ENCODE data around the gene MVB12B. TPM values are rescaled to one million over a fixed set of nuclear protein-coding genes. Genes with fewer than 3 reads are reported as not detected.

MVB12B gene
- total RNA-seq, 1 experiment from 2014 or later = 10.9 TPM

DNA sequence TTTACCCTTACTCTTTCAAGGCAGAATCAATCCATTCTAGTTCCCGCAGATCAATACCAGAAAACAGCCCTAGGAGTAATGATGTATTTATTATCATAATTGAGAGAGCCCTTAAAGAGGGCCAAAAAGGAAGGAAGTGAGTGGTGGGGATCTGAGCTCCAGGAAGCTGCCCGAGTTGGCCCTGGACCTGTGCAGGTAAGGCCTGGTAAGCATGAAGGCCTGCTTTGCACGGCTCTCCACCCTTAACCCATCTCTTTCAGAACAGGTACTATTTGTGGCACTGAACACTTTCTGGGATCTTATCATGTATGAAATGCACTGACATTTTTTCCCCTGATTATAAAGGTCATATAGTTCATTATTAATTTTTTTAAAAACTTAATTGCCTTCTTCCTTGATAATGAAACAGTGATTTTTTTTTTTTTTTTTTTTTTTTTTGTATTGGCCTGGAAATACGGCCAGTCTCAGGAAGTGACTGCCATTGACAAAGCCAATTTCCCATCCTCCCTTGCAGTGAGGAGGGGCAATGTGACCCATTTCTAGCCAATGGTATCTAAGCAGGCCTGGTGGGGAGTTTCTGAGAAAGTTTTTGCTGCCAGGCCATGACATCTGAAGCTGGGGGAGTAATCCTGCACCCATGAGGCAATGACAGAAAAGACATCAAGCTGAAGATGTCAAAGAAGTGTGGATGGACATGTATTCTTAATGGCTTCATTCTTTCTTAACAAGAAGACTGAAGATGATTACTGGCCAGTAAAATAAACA lies 6.3 kb upstream of the MVB12B start:
- ATAC-seq (peak; percentile 63), DNase-seq (ENCODE audit: low read depth, low spot score) (no peak)
- Histone ChIP-seq H3K4me1 (ENCODE audit: control insufficient read depth in 1 of 2, insufficient read depth in 2 of 2, low read length in 2 of 2) (no peaks in the 10 kb centered on the region), H3K9me2 (ENCODE audit: insufficient read depth) (no peaks in the 10 kb centered on the region), H3K27ac (ENCODE audit: low read depth, low read length) (no peak overlapping the region), H3K4me3 (replicated peaks in 1 of 2; ENCODE audit: low read depth in 1 of 2, low read length in 2 of 2) (no peak overlapping the region), H4K20me1 (ENCODE audit: insufficient read depth) (no peaks in the 10 kb centered on the region), H3K36me3 (ENCODE audit: control insufficient read depth in 1 of 2, insufficient read depth in 2 of 2, low read length in 2 of 2) (no peaks in the 10 kb centered on the region), H3K9me3 (ENCODE audit: control insufficient read depth in 1 of 2, insufficient read depth in 1 of 2, low read depth in 1 of 2, low read length in 2 of 2) (0 out of 4 replicates have a peak, but pooled peaks cover 0 to 5% of the 10 kb centered on the region in 2 experiments), H3K27me3 (ENCODE audit: insufficient read depth, low read length) (no peaks in the 10 kb centered on the region), H2AFZ (ENCODE audit: low read depth, low read length, poor library complexity, severe bottlenecking) (peak overlapping the region; percentile 56), H3K4me2 (ENCODE audit: low read length) (no peak overlapping the region), H3K79me2 (ENCODE audit: insufficient read depth, low read length) (no peaks in the 10 kb centered on the region), H3K9ac (ENCODE audit: low read length) (no peak overlapping the region)
- ChIA-PET POLR2A (no interaction called here), CTCF (no interaction called here), RAD21 (ENCODE audit: low non-redundant PET in 1 of 2, low total read pairs in 2 of 2, uncharacterized antibody in 2 of 2, unreplicated experiment in 2 of 2) (no interaction called here)
- TF ChIP-seq RAD21 (IDR thresholded peaks at IDR 0.05; ENCODE audit: low read depth) (no peak), EZH2 (IDR thresholded peaks at IDR 0.05) (no peak), POLR2AphosphoS5 (IDR thresholded peaks at IDR 0.05; ENCODE audit: low read depth, low read length) (no peak), SP1 (IDR thresholded peaks at IDR 0.05; ENCODE audit: low read depth) (no peak)
- TF ChIP-seq, protein P1, sequence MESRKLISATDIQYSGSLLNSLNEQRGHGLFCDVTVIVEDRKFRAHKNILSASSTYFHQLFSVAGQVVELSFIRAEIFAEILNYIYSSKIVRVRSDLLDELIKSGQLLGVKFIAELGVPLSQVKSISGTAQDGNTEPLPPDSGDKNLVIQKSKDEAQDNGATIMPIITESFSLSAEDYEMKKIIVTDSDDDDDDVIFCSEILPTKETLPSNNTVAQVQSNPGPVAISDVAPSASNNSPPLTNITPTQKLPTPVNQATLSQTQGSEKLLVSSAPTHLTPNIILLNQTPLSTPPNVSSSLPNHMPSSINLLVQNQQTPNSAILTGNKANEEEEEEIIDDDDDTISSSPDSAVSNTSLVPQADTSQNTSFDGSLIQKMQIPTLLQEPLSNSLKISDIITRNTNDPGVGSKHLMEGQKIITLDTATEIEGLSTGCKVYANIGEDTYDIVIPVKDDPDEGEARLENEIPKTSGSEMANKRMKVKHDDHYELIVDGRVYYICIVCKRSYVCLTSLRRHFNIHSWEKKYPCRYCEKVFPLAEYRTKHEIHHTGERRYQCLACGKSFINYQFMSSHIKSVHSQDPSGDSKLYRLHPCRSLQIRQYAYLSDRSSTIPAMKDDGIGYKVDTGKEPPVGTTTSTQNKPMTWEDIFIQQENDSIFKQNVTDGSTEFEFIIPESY (IDR thresholded peaks at IDR 0.05; ENCODE audit: extremely low read depth, insufficient replicate concordance, low read length) = no peak
- intact Hi-C loops (cut with micrococcal nuclease) = no loop called here
- no TSS peak for BruUV-seq (replicated peaks)

DNA sequence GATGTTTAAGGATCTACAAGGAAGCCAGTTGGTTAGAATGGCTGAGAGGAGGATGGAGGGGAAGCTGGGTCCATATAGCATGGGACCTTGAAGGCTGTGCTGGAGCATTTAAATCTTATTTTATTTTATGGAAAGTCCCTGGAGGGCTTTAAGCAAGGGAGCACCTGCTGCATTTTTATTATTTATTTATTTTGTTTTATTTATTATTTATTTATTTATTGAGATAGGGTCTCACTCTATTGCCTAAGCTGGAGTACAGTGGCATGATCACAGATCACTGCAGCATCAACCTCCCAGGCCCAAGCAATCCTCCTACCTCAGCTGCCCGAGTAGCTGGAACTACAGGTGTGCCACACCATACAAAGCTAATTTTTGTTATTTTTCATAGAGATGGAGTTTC lies 4.9 kb upstream of the MVB12B start:
- DNase-seq (ENCODE audit: low read depth, low spot score) = no peak
- ChIA-PET RAD21 (ENCODE audit: low non-redundant PET in 1 of 2, low total read pairs in 2 of 2, uncharacterized antibody in 2 of 2, unreplicated experiment in 2 of 2) (no interaction called here), CTCF (no interaction called here), POLR2A (interaction anchor here (0.6 kb wide), 1 partner anchor 1694 kb away, joined by 3 read pairs; no protein-coding TSS in a partner anchor)
- no peak for ATAC-seq
- Histone ChIP-seq H3K27ac (ENCODE audit: low read depth, low read length) (no peak overlapping the region), H3K79me2 (ENCODE audit: insufficient read depth, low read length) (no peaks in the 10 kb centered on the region), H3K36me3 (ENCODE audit: control insufficient read depth in 1 of 2, insufficient read depth in 2 of 2, low read length in 2 of 2) (no peaks in the 10 kb centered on the region), H3K9ac (ENCODE audit: low read length) (no peak overlapping the region), H3K9me2 (ENCODE audit: insufficient read depth) (no peaks in the 10 kb centered on the region), H3K9me3 (ENCODE audit: control insufficient read depth in 1 of 2, insufficient read depth in 1 of 2, low read depth in 1 of 2, low read length in 2 of 2) (0 out of 4 replicates have a peak, but pooled peaks cover 0 to 5% of the 10 kb centered on the region in 2 experiments), H3K4me1 (ENCODE audit: control insufficient read depth in 1 of 2, insufficient read depth in 2 of 2, low read length in 2 of 2) (peaks cover 0 to 10% of the 10 kb centered on the region in 2 experiments; a peak in 2 of 4 replicates), H3K4me3 (replicated peaks in 1 of 2; ENCODE audit: low read depth in 1 of 2, low read length in 2 of 2) (no peak overlapping the region), H2AFZ (ENCODE audit: low read depth, low read length, poor library complexity, severe bottlenecking) (no peak overlapping the region), H3K27me3 (ENCODE audit: insufficient read depth, low read length) (no peaks in the 10 kb centered on the region), H3K4me2 (ENCODE audit: low read length) (no peak overlapping the region), H4K20me1 (ENCODE audit: insufficient read depth) (no peaks in the 10 kb centered on the region)
- no TSS peak for BruUV-seq (replicated peaks)
- intact Hi-C loops (cut with micrococcal nuclease) = no loop called here
- no peak for TF ChIP-seq POLR2A (IDR thresholded peaks at IDR 0.05; ENCODE audit: borderline replicate concordance, extremely low read depth, insufficient read depth, insufficient read length)
- no peak for TF ChIP-seq RAD21 (IDR thresholded peaks at IDR 0.05; ENCODE audit: low read depth)
- no peak for TF ChIP-seq EZH2 (IDR thresholded peaks at IDR 0.05)
- no peak for TF ChIP-seq ELF1 (IDR thresholded peaks at IDR 0.05; ENCODE audit: borderline replicate concordance, low read depth)
- TF ChIP-seq, protein P1 (IDR thresholded peaks at IDR 0.05; ENCODE audit: extremely low read depth, insufficient replicate concordance, low read length) = no peak
- no peak for TF ChIP-seq SP1 (IDR thresholded peaks at IDR 0.05; ENCODE audit: low read depth)
- no peak for TF ChIP-seq ZFX (IDR thresholded peaks at IDR 0.05)
- no peak for TF ChIP-seq SRF (IDR thresholded peaks at IDR 0.05; ENCODE audit: low read depth)
- TF ChIP-seq JUND (IDR thresholded peaks at IDR 0.05) = no peak
- TF ChIP-seq, protein P2, sequence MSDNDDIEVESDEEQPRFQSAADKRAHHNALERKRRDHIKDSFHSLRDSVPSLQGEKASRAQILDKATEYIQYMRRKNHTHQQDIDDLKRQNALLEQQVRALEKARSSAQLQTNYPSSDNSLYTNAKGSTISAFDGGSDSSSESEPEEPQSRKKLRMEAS (IDR thresholded peaks at IDR 0.05) = no peak
- no peak for TF ChIP-seq YY1 (IDR thresholded peaks at IDR 0.05; ENCODE audit: extremely low read depth, insufficient replicate concordance, low read depth, low read length)
- no peak for TF ChIP-seq ZNF274 (IDR thresholded peaks at IDR 0.05; ENCODE audit: low read depth, low read length)

All from HCT116 (cell line).